Peyer's patch (tissue), 4 donors: Measurements from ENCODE around the gene ZNF618. TPM values are rescaled to one million over a fixed set of nuclear protein-coding genes. Genes with fewer than 3 reads are reported as not detected.

Experiments used
- DNase-seq, 3 donors: peaks; one replicate each; pipeline ENCODE4 v3.0.0-alpha.2; 2017 to 2019
- H3K27ac ChIP-seq, 4 donors: fragments of 200-600 bp; sonication (generic); one replicate each; pipeline ENCODE4 v1.5.1; 2016 to 2019
- H3K27me3 ChIP-seq, 2 donors: fragments of 200-600 bp; sonication (generic); one replicate each; pipeline ENCODE4 v1.5.1; 2019
- H3K36me3 ChIP-seq, 3 donors: fragments of 200-600 bp; sonication (generic); one replicate each; pipeline ENCODE4 v1.5.1; 2016 to 2019
- H3K4me1 ChIP-seq, 4 donors: fragments of 200-600 bp; sonication (generic); one replicate each; pipeline ENCODE4 v1.5.1; 2016 to 2019
- H3K4me3 ChIP-seq, 4 donors: fragments of 200-600 bp; sonication (generic); 1 replicate in 3 of 4; 2 replicates in 1 of 4; pipeline ENCODE4 v1.5.1; 2016 to 2019; ENCODE audit warnings: mild to moderate bottlenecking in 1 of 4
- H3K9me3 ChIP-seq, 4 donors: fragments of 200-600 bp; sonication (generic); one replicate each; pipeline ENCODE4 v1.5.1; 2016 to 2019; ENCODE audit warnings: mild to moderate bottlenecking in 1 of 4
- CTCF ChIP-seq, 6 experiments: fragments of 450-650 bp in 4 of 6; fragments of 200-600 bp in 2 of 6; sonication (generic) in 1 of 6; IDR thresholded peaks; one replicate each; pipeline ENCODE4 v1.5.1; 2017 to 2019; ENCODE audit warnings: antibody characterized with exemption in 6 of 6, mild to moderate bottlenecking in 3 of 6, moderate library complexity in 1 of 6
- POLR2A ChIP-seq, 2 donors: fragments of 450-650 bp; IDR thresholded peaks; one replicate each; pipeline ENCODE4 v1.5.1; 2017; ENCODE audit warnings: antibody characterized with exemption in 2 of 2, mild to moderate bottlenecking in 2 of 2, moderate library complexity in 2 of 2
- total RNA-seq, 4 donors: library from RNA; depleted of rRNA; stranded (reverse); fragments of >200 nt; gene quantifications; one replicate each; pipeline ENCODE4 v1.1.0, GENCODE V29; 2016

Gene ZNF618
- total RNA-seq, 4 donors from 2014 or later, result 2.8 to 26.4 (median 4.1) TPM

- Histone ChIP-seq H3K4me1 (no peaks in the 10 kb centered on the region), H3K4me3 (no peak overlapping the region), H3K27me3 (no peaks in the 10 kb centered on the region), H3K36me3 (no peaks in the 10 kb centered on the region), H3K27ac (no peak overlapping the region), H3K9me3 (no peaks in the 10 kb centered on the region)
- no peak for TF ChIP-seq POLR2A (IDR thresholded peaks at IDR 0.05)
- no peak for TF ChIP-seq CTCF (IDR thresholded peaks at IDR 0.05)
- DNase-seq, result no peak
These were observed 72.9 kb downstream of the ZNF618 start for GRCh38 chr9:113948891-113949570.

DNA sequence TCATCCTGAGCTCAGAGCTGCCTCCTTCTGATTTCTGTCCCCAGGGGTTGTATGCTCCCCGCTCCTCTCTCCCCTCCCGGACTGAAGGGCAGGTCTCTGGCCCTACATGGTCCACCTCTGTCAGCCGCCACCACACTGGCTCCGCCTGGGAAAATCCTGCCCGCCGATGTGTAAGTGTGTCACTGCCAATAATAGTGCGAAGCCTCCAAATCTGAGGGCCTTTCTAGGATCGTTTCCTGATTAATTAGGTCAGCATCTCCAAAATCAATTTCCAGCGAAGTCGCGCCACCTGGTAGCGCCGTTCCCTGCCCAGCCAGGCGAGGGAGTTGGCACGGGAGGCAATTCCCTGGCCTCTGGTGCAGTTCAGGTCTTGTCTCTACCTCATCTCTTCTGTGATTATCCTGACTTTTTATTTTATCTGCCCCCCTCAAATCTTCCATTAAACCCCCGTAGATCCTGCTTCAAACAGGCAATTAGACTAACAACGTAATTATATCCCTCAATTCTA, 73.5 kb downstream of the ZNF618 start:
- Histone ChIP-seq H3K4me1 (no peaks in the 10 kb centered on the region), H3K36me3 (no peaks in the 10 kb centered on the region), H3K4me3 (no peak overlapping the region), H3K27ac (no peak overlapping the region), H3K9me3 (no peaks in the 10 kb centered on the region), H3K27me3 (no peaks in the 10 kb centered on the region)
- no peak for DNase-seq
- TF ChIP-seq CTCF (IDR thresholded peaks at IDR 0.05), result no peak
- TF ChIP-seq POLR2A (IDR thresholded peaks at IDR 0.05), result no peak

- Histone ChIP-seq H3K27me3 (no peaks in the 10 kb centered on the region), H3K4me3 (no peak overlapping the region)
- DNase-seq, result no peak
These were observed 74.3 kb downstream of the ZNF618 start for GRCh38 chr9:113950195-113951031.

GRCh38 chr9:113951032-113951372, 74.9 kb downstream of the ZNF618 start:
- Histone ChIP-seq H3K4me1 (no peaks in the 10 kb centered on the region), H3K27me3 (no peaks in the 10 kb centered on the region), H3K4me3 (no peak overlapping the region), H3K36me3 (no peaks in the 10 kb centered on the region), H3K27ac (no peak overlapping the region), H3K9me3 (no peaks in the 10 kb centered on the region)
- TF ChIP-seq CTCF (IDR thresholded peaks at IDR 0.05) (no peak), POLR2A (IDR thresholded peaks at IDR 0.05) (no peak)
- DNase-seq, result no peak

More at GRCh38 chr9:113950195-113951031, 74.3 kb downstream of the ZNF618 start:
- Histone ChIP-seq H3K36me3 (no peaks in the 10 kb centered on the region), H3K4me1 (no peaks in the 10 kb centered on the region), H3K9me3 (no peaks in the 10 kb centered on the region), H3K27ac (no peak overlapping the region)
- TF ChIP-seq CTCF (IDR thresholded peaks at IDR 0.05) (no peak), POLR2A (IDR thresholded peaks at IDR 0.05) (no peak)

- DNase-seq, result no peak
- Histone ChIP-seq H3K4me3 (no peak overlapping the region), H3K27ac (no peak overlapping the region), H3K27me3 (no peaks in the 10 kb centered on the region), H3K9me3 (no peaks in the 10 kb centered on the region), H3K36me3 (no peaks in the 10 kb centered on the region), H3K4me1 (no peaks in the 10 kb centered on the region)
- TF ChIP-seq CTCF (IDR thresholded peaks at IDR 0.05) (no peak), POLR2A (IDR thresholded peaks at IDR 0.05) (no peak)
These were observed 76.6 kb downstream of the ZNF618 start for GRCh38 chr9:113952676-113953075.
